Stimulated activated CD8-positive, alpha-beta memory T cell treated with anti-CD3 and anti-CD28 coated beads, Interleukin-15, amount 100 ng/mL, for 48 hours (primary cell): Measurements from ENCODE around the gene CSNK2B.

Source experiments
- DNase-seq, 2 donors: peaks; one replicate each; pipeline ENCODE4 v3.0.0-alpha.2; 2020; ENCODE audit warnings: low read depth in 2 of 2

CSNK2B gene

GRCh38 chr6:31710523-31711219, 44.8 kb downstream of the CSNK2B start:
- no peak for DNase-seq

DNA sequence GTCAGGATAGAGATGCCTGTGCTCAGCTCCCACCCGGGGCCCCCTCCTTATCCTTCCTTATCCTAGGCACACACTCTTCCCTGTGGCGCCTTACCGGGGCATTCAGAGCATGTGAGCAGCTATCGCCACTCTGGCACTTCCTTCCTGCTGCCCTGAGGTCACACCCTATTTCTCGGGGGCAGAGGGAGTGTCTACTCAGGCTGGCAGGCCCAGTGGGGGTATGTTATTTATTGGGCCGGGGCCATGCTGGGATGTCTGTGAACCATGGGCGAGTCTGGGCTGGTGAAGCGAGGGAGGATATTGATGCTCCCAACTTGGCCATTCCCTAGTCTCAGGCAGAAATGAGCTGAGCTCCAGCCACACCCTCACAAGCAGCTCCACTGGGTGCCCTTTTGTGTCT, 45.4 kb downstream of the CSNK2B start:
- no peak for DNase-seq

GRCh38 chr6:31712296-31712695, 46.4 kb downstream of the CSNK2B start:
- no peak for DNase-seq

GRCh38 chr6:31713465-31713864, 47.6 kb downstream of the CSNK2B start:
- no peak for DNase-seq

- no peak for DNase-seq
Observed at GRCh38 chr6:31713991-31714684, 48.3 kb downstream of the CSNK2B start.

- DNase-seq = no peak
Observed at GRCh38 chr6:31715022-31715958, 49.4 kb downstream of the CSNK2B start, which contains the start of gene LY6G6D. TSS of gene LY6G6D (plus strand) at chr6:31715348. CDS start at chr6:31715356, 8 bp downstream.

GRCh38 chr6:31717499-31718222, 51.8 kb downstream of the CSNK2B start:
- no peak for DNase-seq

- no peak for DNase-seq
Observed at GRCh38 chr6:31718265-31718664, 52.4 kb downstream of the CSNK2B start.

GRCh38 chr6:31719001-31719400, 53.1 kb downstream of the CSNK2B start:
- DNase-seq = no peak
